Endothelial cell of umbilical vein (primary cell): ENCODE data around the gene FER. TPM values are rescaled to one million over a fixed set of nuclear protein-coding genes. Genes with fewer than 3 reads are reported as not detected.

Source experiments
- BruUV-seq: library from RNA; stranded (reverse); fragments of 400-500 nt; replicated peaks from 2 replicates; lab custom pipeline; 2021; lab: Mats Ljungman, UMichigan
- CTCF ChIA-PET: fragments of 300-600, 350-600 bp; sonication (Branson Sonifier 250); formaldehyde crosslinking; loops from one replicate; lab custom pipeline; 2021; ENCODE audit warnings: antibody characterized with exemption, inconsistent platforms; lab: Charles Lee
- POLR2A ChIA-PET: fragments of 300-600, 350-600 bp; sonication (Branson Sonifier 250); formaldehyde crosslinking; loops from one replicate; lab custom pipeline; 2021; ENCODE audit warnings: antibody characterized with exemption, inconsistent platforms; lab: Charles Lee
- DNase-seq: peaks from one replicate; pipeline ENCODE4 v3.0.0-alpha.2; 2011; ENCODE audit warnings: low read depth, low spot score
- FAIRE-seq: peaks from 2 replicates; lab custom pipeline; 2011; peaks lifted over from hg19 to GRCh38; lab: Jason Lieb, UNC
- H2AFZ ChIP-seq: 2 replicates; pipeline ENCODE4 v1.6.0; 2012; ENCODE audit warnings: low read depth, low read length, control low read depth, inconsistent platforms
- H3K27ac ChIP-seq: 2 replicates; pipeline ENCODE4 v1.5.1; 2011; ENCODE audit warnings: low read depth, mild to moderate bottlenecking, control low read depth, low read length, moderate library complexity; ENCODE audit not compliant: insufficient read depth
- H3K27me3 ChIP-seq, 2 experiments: 2 replicates each; pipeline versions ENCODE4 v1.6.0 to v1.6.1; 2011; ENCODE audit warnings: low read length in 2 of 2, mixed read lengths in 1 of 2; ENCODE audit not compliant: control insufficient read depth in 2 of 2, insufficient read depth in 2 of 2
- H3K36me3 ChIP-seq, 2 experiments: 2 replicates in 1 of 2; 3 replicates in 1 of 2; pipeline ENCODE4 v1.5.1; 2011; ENCODE audit warnings: low read length in 2 of 2, mild to moderate bottlenecking in 1 of 2, moderate library complexity in 1 of 2; ENCODE audit not compliant: control insufficient read depth in 2 of 2, insufficient read depth in 2 of 2; ENCODE audit errors: extremely low read depth in 1 of 2
- H3K4me1 ChIP-seq: 3 replicates; pipeline ENCODE4 v1.5.1; 2011; ENCODE audit warnings: mild to moderate bottlenecking, low read length; ENCODE audit not compliant: control insufficient read depth, insufficient read depth; ENCODE audit errors: extremely low read depth
- H3K4me2 ChIP-seq: 2 replicates; pipeline ENCODE4 v1.6.1; 2011; ENCODE audit warnings: low read length, control low read depth, mixed read lengths; ENCODE audit not compliant: insufficient read depth
- H3K4me3 ChIP-seq, 3 experiments: fragments of 200-600 bp in 1 of 3; sonication (generic), shearing (Covaris generic) in 1 of 3; replicated peaks in 1 of 3; 2 replicates each; pipeline ENCODE4 v1.5.1; 2011 to 2016; ENCODE audit warnings: control low read depth in 3 of 3, low read length in 3 of 3, mild to moderate bottlenecking in 2 of 3, inconsistent platforms in 1 of 3, low read depth in 1 of 3, moderate library complexity in 1 of 3; ENCODE audit not compliant: insufficient read depth in 1 of 3
- H3K79me2 ChIP-seq: 2 replicates; pipeline ENCODE4 v1.6.0; 2012; ENCODE audit warnings: low read length, inconsistent platforms; ENCODE audit not compliant: control insufficient read depth, insufficient read depth
- H3K9ac ChIP-seq: replicated peaks from 2 replicates; pipeline ENCODE3; 2011; ENCODE audit warnings: low read length, control low read depth; ENCODE audit not compliant: insufficient read depth; ENCODE audit errors: extremely low read depth
- H3K9me1 ChIP-seq: replicated peaks from 3 replicates; pipeline ENCODE4 v1.6.0; 2011; ENCODE audit warnings: mild to moderate bottlenecking, low read length; ENCODE audit not compliant: control insufficient read depth, insufficient read depth; ENCODE audit errors: extremely low read depth
- H3K9me3 ChIP-seq: replicated peaks from 2 replicates; pipeline ENCODE4 v1.5.1; 2012; ENCODE audit warnings: low read length, inconsistent platforms; ENCODE audit not compliant: control insufficient read depth, insufficient read depth
- H4K20me1 ChIP-seq: replicated peaks from 2 replicates; pipeline ENCODE3; 2011; ENCODE audit warnings: mild to moderate bottlenecking, low read length; ENCODE audit not compliant: control insufficient read depth, insufficient read depth; ENCODE audit errors: extremely low read depth
- CTCF ChIP-seq, 2 donors: IDR thresholded peaks; 1 replicate in 1 of 2; 2 replicates in 1 of 2; pipeline ENCODE4 v1.5.1; 2011; ENCODE audit warnings: low read length in 2 of 2, mild to moderate bottlenecking in 2 of 2, moderate library complexity in 2 of 2, control low read depth in 1 of 2, inconsistent platforms in 1 of 2, low read depth in 1 of 2; ENCODE audit not compliant: insufficient read depth in 1 of 2; ENCODE audit errors: extremely low read depth in 1 of 2
- EZH2 ChIP-seq: IDR thresholded peaks from 2 replicates; pipeline ENCODE4 v1.6.1; 2012; ENCODE audit warnings: borderline replicate concordance, low read depth, mild to moderate bottlenecking, moderate library complexity, low read length, inconsistent platforms; ENCODE audit not compliant: severe bottlenecking
- FOS ChIP-seq: IDR thresholded peaks from 2 replicates; pipeline ENCODE4 v1.6.1; 2011; ENCODE audit warnings: mild to moderate bottlenecking, low read length, moderate library complexity, borderline replicate concordance; ENCODE audit not compliant: insufficient read depth
- GATA2 ChIP-seq: IDR thresholded peaks from 2 replicates; pipeline ENCODE4 v1.7.0; 2011; ENCODE audit warnings: low read depth, mild to moderate bottlenecking, moderate library complexity, mixed read lengths, low read length; ENCODE audit not compliant: insufficient read length, insufficient read depth
- JUN ChIP-seq: IDR thresholded peaks from 2 replicates; pipeline ENCODE4 v1.6.1; 2011; ENCODE audit warnings: borderline replicate concordance, low read depth; ENCODE audit not compliant: insufficient read length, insufficient read depth
- MYC ChIP-seq: IDR thresholded peaks from one replicate; pipeline ENCODE4 v1.6.1; 2011; ENCODE audit warnings: mild to moderate bottlenecking, low read depth, low read length
- POLR2A ChIP-seq: IDR thresholded peaks from 2 replicates; pipeline ENCODE4 v1.6.1; 2012; ENCODE audit warnings: low read depth, mild to moderate bottlenecking, control low read depth, low read length
- POLR2AphosphoS5 ChIP-seq: IDR thresholded peaks from 2 replicates; pipeline ENCODE4 v1.6.1; 2012; ENCODE audit warnings: low read depth, mild to moderate bottlenecking, control low read depth, low read length, moderate library complexity; ENCODE audit not compliant: insufficient read depth
- dilution Hi-C: fragments of 300-500 bp; cut with MboI; formaldehyde crosslinking; loops from one replicate; pipeline ENCODE4 v1.15.0; 2019; ENCODE audit warnings: low sequenced_read_pairs; ENCODE audit not compliant: extremely low pct_ligation_motif_present
- intact Hi-C: fragments of 100-400 bp; cut with micrococcal nuclease; formaldehyde crosslinking; loops from one replicate; pipeline ENCODE4 v1.10.0; 2022
- polyA plus RNA-seq, 4 experiments: library from polyadenylated mRNA; depleted of rRNA in 3 of 4; stranded (reverse) in 3 of 4; unstranded in 1 of 4; fragments of >200 nt; gene quantifications; 2 replicates each; pipeline versions ENCODE4 v1.2.1 to v1.2.3, GENCODE V29; 2011 to 2012; ENCODE audit warnings: missing spikeins in 1 of 4
- total RNA-seq: library from RNA; stranded (reverse); gene quantifications from 2 replicates; pipeline ENCODE4 v1.2.3, GENCODE V29; 2021
- TF ChIP-seq, protein P1 (sequence below): IDR thresholded peaks from 2 replicates; pipeline ENCODE4 v1.6.1; 2011; ENCODE audit not compliant: insufficient read depth, insufficient read length

The FER gene
- total and polyA plus RNA-seq, 2 donors (not counting 3 experiments of a cell fraction or from before 2014, with no cell fraction given): 2.3 to 27.5 TPM

DNA sequence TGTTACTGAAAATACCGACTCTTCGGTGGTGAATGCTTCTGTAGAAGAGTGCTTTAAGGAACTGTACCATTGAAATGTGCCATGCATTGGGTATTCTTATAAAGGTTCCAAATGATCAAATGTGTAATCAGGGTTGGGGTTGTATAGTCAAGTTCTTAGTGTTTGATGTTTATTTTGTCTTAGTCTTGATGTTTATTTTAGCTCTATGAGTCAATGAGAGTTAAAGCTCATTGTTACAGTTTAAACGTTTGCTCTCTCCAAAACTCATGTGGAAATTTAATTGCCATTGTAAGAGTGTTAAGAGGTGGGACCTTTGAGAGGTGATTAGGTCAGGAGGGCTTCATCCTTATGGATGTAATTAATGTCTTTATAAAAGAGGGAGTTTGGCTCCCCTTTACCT, 153.0 kb downstream of the FER start:
- DNase-seq (peak; percentile 24), FAIRE-seq (peak; percentile 40)
- no peaks in the 10 kb centered on the region for H4K20me1 ChIP-seq
- no peaks in the 10 kb centered on the region for H3K9me3 ChIP-seq
- ChIA-PET CTCF (interaction anchor here (1.0 to 1.2 kb wide), 2 partner anchors 13 to 16 kb away, joined by 3 to 4 read pairs; no protein-coding TSS in a partner anchor), POLR2A (no interaction called here)
- H3K79me2 ChIP-seq: no peaks in the 10 kb centered on the region
- dilution Hi-C loops: no loop called here
- H3K9me1 ChIP-seq: peaks cover 2% of the 10 kb centered on the region
- peak overlapping the region; percentile 25 for H3K4me2 ChIP-seq
- H3K36me3 ChIP-seq: no peaks in the 10 kb centered on the region
- intact Hi-C loops: loop anchor here (5.0 kb wide), 1 partner anchor 153 kb away; the partner anchor contains the start of gene FER
- no peak overlapping the region for H3K9ac ChIP-seq
- no peaks in the 10 kb centered on the region for H3K27me3 ChIP-seq
- no peak overlapping the region for H3K4me3 ChIP-seq
- H2AFZ ChIP-seq: no peak overlapping the region
- peaks cover 21% of the 10 kb centered on the region for H3K4me1 ChIP-seq
- BruUV-seq: no TSS peak
- TF ChIP-seq FOS (peak; percentile 35), POLR2AphosphoS5 (no peak)
- H3K27ac ChIP-seq: no peak overlapping the region

DNA sequence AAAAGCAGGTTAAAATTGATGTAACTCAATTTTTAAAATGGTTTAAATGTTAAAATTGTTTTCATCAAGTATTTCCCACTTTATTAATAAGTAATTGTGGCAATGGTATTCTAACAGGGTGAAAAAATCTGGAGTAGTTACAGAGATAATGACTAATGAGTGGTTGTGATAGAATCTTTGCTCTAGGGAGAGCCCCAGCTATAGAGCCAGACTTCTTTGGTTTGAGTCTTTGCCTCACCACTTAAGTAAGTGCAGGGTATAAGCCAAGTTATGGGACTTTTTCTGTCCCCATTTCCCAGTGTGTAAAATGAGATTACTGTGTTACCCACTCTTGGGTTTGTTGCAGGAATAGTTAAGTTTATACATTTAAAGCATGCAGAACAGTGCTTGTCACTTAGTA, 158.1 kb downstream of the FER start:
- TF ChIP-seq EZH2: no peak
- no peak for TF ChIP-seq GATA2
- TF ChIP-seq POLR2AphosphoS5: no peak
- no peak for TF ChIP-seq JUN
- TF ChIP-seq CTCF (IDR thresholded peaks at IDR 0.05; ENCODE audit: extremely low read depth in 1 of 2, insufficient read depth in 1 of 2, low read depth in 1 of 2, low read length in 2 of 2): no peak
- TF ChIP-seq MYC: no peak
- no peak for TF ChIP-seq FOS
- TF ChIP-seq, protein P1, sequence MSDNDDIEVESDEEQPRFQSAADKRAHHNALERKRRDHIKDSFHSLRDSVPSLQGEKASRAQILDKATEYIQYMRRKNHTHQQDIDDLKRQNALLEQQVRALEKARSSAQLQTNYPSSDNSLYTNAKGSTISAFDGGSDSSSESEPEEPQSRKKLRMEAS: no peak
- TF ChIP-seq POLR2A: no peak
- Histone ChIP-seq H4K20me1 (no peaks in the 10 kb centered on the region), H3K4me2 (no peak overlapping the region), H3K79me2 (no peaks in the 10 kb centered on the region), H3K36me3 (no peaks in the 10 kb centered on the region), H3K9ac (no peak overlapping the region), H2AFZ (no peak overlapping the region), H3K4me1 (peaks cover 2% of the 10 kb centered on the region), H3K9me3 (no peaks in the 10 kb centered on the region), H3K9me1 (no peaks in the 10 kb centered on the region), H3K4me3 (no peak overlapping the region), H3K27me3 (no peaks in the 10 kb centered on the region), H3K27ac (no peak overlapping the region)
- dilution Hi-C loops (no loop called here), intact Hi-C loops (no loop called here)
- FAIRE-seq (no peak), DNase-seq (no peak)
- BruUV-seq: no TSS peak
- POLR2A ChIA-PET: no interaction called here
- CTCF ChIA-PET: interaction anchor here (1.4 to 2.5 kb wide), 2 partner anchors 16 to 22 kb away, joined by 4 to 5 read pairs; no protein-coding TSS in a partner anchor
